Measurements from ENCODE around the gene ERC2.

ERC2 gene

DNA sequence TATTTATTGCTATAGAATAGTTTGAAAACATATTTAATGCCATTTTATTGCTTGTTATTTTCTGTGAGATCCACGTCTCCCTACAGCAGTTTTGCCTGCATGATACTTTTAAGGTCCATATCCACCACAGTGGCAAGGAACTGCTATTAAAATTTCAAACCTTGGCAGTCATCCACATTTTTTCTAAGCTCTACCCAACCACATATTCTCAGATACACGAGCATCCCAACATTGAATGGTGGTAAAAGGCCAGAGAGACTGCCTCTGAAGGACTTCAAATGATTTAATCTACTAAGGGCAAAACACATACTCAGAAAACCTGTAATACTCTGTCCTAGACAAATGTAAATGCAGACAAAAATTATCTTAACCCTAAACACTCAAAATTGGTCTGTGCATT lies 173.1 kb downstream of the ERC2 start:
- no peaks in the 10 kb centered on the region for H3K27me3 ChIP-seq (ENCODE audit: insufficient read depth, low read depth, severe bottlenecking)
- H3K4me3 ChIP-seq (ENCODE audit: low read depth, low read length): no peak overlapping the region
- no peak for DNase-seq
- no peaks in the 10 kb centered on the region for H3K36me3 ChIP-seq
- no peak for TF ChIP-seq CTCF (IDR thresholded peaks at IDR 0.05; ENCODE audit: low read depth, low read length)
- H3K9me3 ChIP-seq (ENCODE audit: severe bottlenecking): no peaks in the 10 kb centered on the region
- H3K27ac ChIP-seq: no peak overlapping the region

DNA sequence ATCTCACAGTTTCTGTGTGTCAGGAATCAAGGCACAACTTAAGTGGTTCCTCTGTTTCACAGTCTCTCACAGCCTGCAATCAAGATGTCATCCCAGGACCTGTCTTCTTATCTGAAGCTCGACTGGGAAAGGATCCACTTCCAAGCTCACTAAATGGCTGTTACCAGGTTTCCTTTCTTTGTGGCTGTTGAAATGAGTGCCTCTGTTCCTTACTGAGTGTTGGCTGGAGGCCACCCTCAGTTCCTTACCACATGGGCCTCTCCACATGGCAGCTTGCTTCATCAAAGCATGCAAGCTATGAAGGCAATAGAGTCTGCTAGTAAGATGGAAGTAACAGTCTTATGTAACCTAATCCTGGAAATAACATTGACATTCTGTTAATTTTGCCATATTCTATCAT lies 174.0 kb downstream of the ERC2 start:
- Histone ChIP-seq H3K36me3 (no peaks in the 10 kb centered on the region), H3K27me3 (ENCODE audit: insufficient read depth, low read depth, severe bottlenecking) (no peaks in the 10 kb centered on the region), H3K4me3 (ENCODE audit: low read depth, low read length) (no peak overlapping the region), H3K27ac (no peak overlapping the region), H3K9me3 (ENCODE audit: severe bottlenecking) (no peaks in the 10 kb centered on the region)
- DNase-seq: no peak
- no peak for TF ChIP-seq CTCF (IDR thresholded peaks at IDR 0.05; ENCODE audit: low read depth, low read length)

GRCh38 chr3:56291953-56292352 lies 176.3 kb downstream of the ERC2 start:
- H3K27ac ChIP-seq: no peak overlapping the region
- no peak for DNase-seq
- no peak overlapping the region for H3K4me3 ChIP-seq (ENCODE audit: low read depth, low read length)
- H3K36me3 ChIP-seq: no peaks in the 10 kb centered on the region
- H3K27me3 ChIP-seq (ENCODE audit: insufficient read depth, low read depth, severe bottlenecking): no peaks in the 10 kb centered on the region
- H3K9me3 ChIP-seq (ENCODE audit: severe bottlenecking): no peaks in the 10 kb centered on the region
- TF ChIP-seq CTCF (IDR thresholded peaks at IDR 0.05; ENCODE audit: low read depth, low read length): no peak

- TF ChIP-seq CTCF (IDR thresholded peaks at IDR 0.05; ENCODE audit: low read depth, low read length): no peak
- Histone ChIP-seq H3K27ac (no peak overlapping the region), H3K9me3 (ENCODE audit: severe bottlenecking) (no peaks in the 10 kb centered on the region), H3K27me3 (ENCODE audit: insufficient read depth, low read depth, severe bottlenecking) (no peaks in the 10 kb centered on the region), H3K36me3 (no peaks in the 10 kb centered on the region), H3K4me3 (ENCODE audit: low read depth, low read length) (no peak overlapping the region)
- no peak for DNase-seq
These were observed 177.0 kb downstream of the ERC2 start for GRCh38 chr3:56291244-56291680.

- H3K27ac ChIP-seq: no peak overlapping the region
- TF ChIP-seq CTCF (IDR thresholded peaks at IDR 0.05; ENCODE audit: low read depth, low read length): no peak
- no peaks in the 10 kb centered on the region for H3K9me3 ChIP-seq (ENCODE audit: severe bottlenecking)
- H3K4me3 ChIP-seq (ENCODE audit: low read depth, low read length): no peak overlapping the region
- DNase-seq: no peak
- no peaks in the 10 kb centered on the region for H3K27me3 ChIP-seq (ENCODE audit: insufficient read depth, low read depth, severe bottlenecking)
- H3K36me3 ChIP-seq: no peaks in the 10 kb centered on the region
These were observed 177.9 kb downstream of the ERC2 start for GRCh38 chr3:56290374-56290773.

DNA sequence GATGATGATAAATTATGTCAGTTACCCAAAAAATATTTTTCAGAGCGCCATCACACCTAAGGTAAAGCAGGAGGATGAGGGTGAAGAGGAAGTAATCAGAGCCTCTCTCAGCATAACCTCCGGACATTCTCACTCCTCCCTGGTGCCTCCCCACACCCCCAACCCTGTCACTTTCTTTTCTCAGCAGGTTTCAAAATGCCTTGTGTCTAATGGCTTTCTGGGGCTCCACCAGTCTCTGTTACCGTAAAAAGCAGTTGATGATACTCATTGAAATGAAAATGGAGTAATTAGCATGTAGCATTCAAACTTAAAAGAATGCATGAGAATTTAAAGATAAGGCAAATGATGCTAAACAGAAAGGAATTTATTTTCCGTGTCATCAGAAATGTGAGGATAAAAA lies 180.0 kb downstream of the ERC2 start:
- H3K4me3 ChIP-seq (ENCODE audit: low read depth, low read length): no peak overlapping the region
- H3K27ac ChIP-seq: no peak overlapping the region
- no peaks in the 10 kb centered on the region for H3K27me3 ChIP-seq (ENCODE audit: insufficient read depth, low read depth, severe bottlenecking)
- TF ChIP-seq CTCF (IDR thresholded peaks at IDR 0.05; ENCODE audit: low read depth, low read length): no peak
- no peaks in the 10 kb centered on the region for H3K36me3 ChIP-seq
- peaks cover 2% of the 10 kb centered on the region for H3K9me3 ChIP-seq (ENCODE audit: severe bottlenecking)
- no peak for DNase-seq

Measured in WERI-Rb-1 (cell line).